OCI-LY7 (cell line): ENCODE results near the gene LEUTX. TPM values are rescaled to one million over a fixed set of nuclear protein-coding genes. Genes with fewer than 3 reads are reported as not detected.
"Not testable (repeated sequence)": the region's sequence is repeated elsewhere in the genome, so short reads cannot be mapped to it uniquely, and the experiment has no call there.

Experiments
- BruUV-seq: library from RNA; stranded (reverse); fragments of 400-500 nt; replicated peaks from 2 replicates; lab custom pipeline; 2021; lab: Mats Ljungman, UMichigan
- CTCF ChIA-PET: fragments of 300-600 bp; sonication (Branson Sonifier 250); formaldehyde crosslinking; loops from one replicate; lab custom pipeline; 2022; ENCODE audit warnings: antibody characterized with exemption; ENCODE audit not compliant: unreplicated experiment; lab: Charles Lee
- POLR2A ChIA-PET: fragments of 300-600 bp; sonication (Branson Sonifier 250); formaldehyde crosslinking; loops from one replicate; lab custom pipeline; 2022; ENCODE audit warnings: antibody characterized with exemption; lab: Charles Lee
- DNase-seq: peaks from one replicate; pipeline ENCODE4 v3.0.0-alpha.2; 2015; ENCODE audit warnings: low spot score
- H2AFZ ChIP-seq: fragments of 200-600 bp; sonication (generic), shearing (Covaris generic); 2 replicates; pipeline ENCODE4 v1.6.1; 2014; ENCODE audit warnings: mild to moderate bottlenecking, antibody characterized with exemption, low read length, moderate library complexity
- H3K27ac ChIP-seq: fragments of 200-600 bp; sonication (generic); 2 replicates; pipeline ENCODE4 v1.5.1; 2014; ENCODE audit warnings: mixed run types, low read depth, mild to moderate bottlenecking, moderate library complexity, low read length, inconsistent platforms; ENCODE audit not compliant: poor library complexity, severe bottlenecking
- H3K36me3 ChIP-seq: fragments of 200-600 bp; sonication (generic); 2 replicates; pipeline ENCODE4 v1.6.1; 2014; ENCODE audit warnings: mild to moderate bottlenecking, antibody characterized with exemption, low read length, moderate library complexity, mixed read lengths; ENCODE audit not compliant: insufficient read depth
- H3K4me1 ChIP-seq: fragments of 200-600 bp; sonication (generic); 2 replicates; pipeline ENCODE4 v1.5.1; 2014; ENCODE audit warnings: mild to moderate bottlenecking, low read length; ENCODE audit not compliant: insufficient read depth, poor library complexity, severe bottlenecking
- H3K4me2 ChIP-seq: fragments of 200-600 bp; sonication (generic); 2 replicates; pipeline ENCODE4 v1.6.1; 2014; ENCODE audit warnings: mild to moderate bottlenecking, low read length
- H3K4me3 ChIP-seq: fragments of 200-600 bp; sonication (generic); 2 replicates; pipeline ENCODE4 v1.5.1; 2014; ENCODE audit warnings: mild to moderate bottlenecking, low read depth, low read length; ENCODE audit not compliant: poor library complexity, severe bottlenecking
- H3K79me2 ChIP-seq: fragments of 200-600 bp; sonication (generic); 2 replicates; pipeline ENCODE4 v1.6.1; 2016; ENCODE audit warnings: low read depth, mild to moderate bottlenecking, low read length, moderate library complexity, mixed read lengths; ENCODE audit not compliant: insufficient read depth
- H3K9me2 ChIP-seq: fragments of 200-600 bp; sonication (generic); 2 replicates; pipeline ENCODE4 v1.6.1; 2016; ENCODE audit warnings: mild to moderate bottlenecking, low read length, mixed read lengths; ENCODE audit not compliant: insufficient read depth
- H3K9me3 ChIP-seq: fragments of 200-600 bp; sonication (generic); 2 replicates; pipeline ENCODE4 v1.6.1; 2014; ENCODE audit warnings: mild to moderate bottlenecking, mixed run types, low read length, mixed read lengths
- H4K20me1 ChIP-seq: fragments of 200-600 bp; sonication (generic); 2 replicates; pipeline ENCODE4 v1.6.1; 2014; ENCODE audit warnings: mild to moderate bottlenecking, antibody characterized with exemption, low read length, moderate library complexity, mixed read lengths; ENCODE audit not compliant: insufficient read depth
- EZH2phosphoT487 ChIP-seq: fragments of 200-600 bp; sonication (generic); IDR thresholded peaks from 2 replicates; pipeline ENCODE4 v1.6.1; 2018; ENCODE audit warnings: low read depth, borderline replicate concordance, mild to moderate bottlenecking, mixed run types, antibody characterized with exemption, low read length, moderate library complexity, mixed read lengths
- intact Hi-C: fragments of 100-400 bp; cut with micrococcal nuclease; formaldehyde crosslinking; loops from one replicate; pipeline ENCODE4 v1.10.0; 2022; ENCODE audit not compliant: unreplicated experiment
- total RNA-seq, 2 experiments: library from RNA; depleted of rRNA in 1 of 2; stranded (reverse); fragments of >200 nt in 1 of 2; shearing (Covaris generic) in 1 of 2; gene quantifications; 2 replicates each; pipeline ENCODE4 v1.2.3, GENCODE V29; 2014 to 2022
- TF ChIP-seq, protein P1 (sequence below): fragments of 200-600 bp; sonication (generic); conservative IDR thresholded peaks from 2 replicates; pipeline ENCODE4 v1.5.1; 2014; ENCODE audit warnings: mild to moderate bottlenecking, antibody characterized with exemption, low read length, moderate library complexity, mixed read lengths

Gene LEUTX
- total RNA-seq, 2 experiments from 2014 or later = not detected

- Histone ChIP-seq H3K79me2 (no peaks in the 10 kb centered on the region), H3K9me3 (no peaks in the 10 kb centered on the region), H3K9me2 (no peaks in the 10 kb centered on the region), H3K27ac (no peak overlapping the region), H2AFZ (no peak overlapping the region), H3K36me3 (no peaks in the 10 kb centered on the region), H3K4me3 (no peak overlapping the region), H3K4me1 (peaks cover 13% of the 10 kb centered on the region), H3K4me2 (peak overlapping the region; percentile 43), H4K20me1 (no peaks in the 10 kb centered on the region)
- CTCF ChIA-PET = no interaction called here
- TF ChIP-seq EZH2phosphoT487 = no peak
- no TSS peak for BruUV-seq
- intact Hi-C loops = loop anchor here (10.0 kb wide), 1 partner anchor 205 kb away; no protein-coding TSS in a partner anchor
- no peak for DNase-seq
- POLR2A ChIA-PET = no interaction called here
Observed at GRCh38 chr19:39759457-39760184, 19.0 kb upstream of the LEUTX start.

DNA sequence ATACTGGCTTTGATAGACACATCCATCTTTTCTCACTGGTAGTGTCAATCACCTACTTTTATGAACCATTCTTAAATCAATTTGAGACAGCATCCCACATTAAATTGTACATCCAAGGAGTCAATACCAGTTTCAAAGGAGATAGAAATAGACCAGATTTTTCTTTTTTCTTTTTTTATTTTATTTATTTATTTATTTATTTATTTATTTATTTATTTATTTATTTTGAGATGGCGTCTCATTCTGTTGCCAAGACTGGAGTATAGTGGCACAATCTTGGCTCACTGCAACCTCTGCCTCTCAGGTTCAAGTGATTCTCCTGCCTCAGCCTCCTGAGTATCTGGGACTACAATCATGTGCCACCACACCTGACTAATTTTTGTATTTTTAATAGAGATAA, 16.8 kb upstream of the LEUTX start:
- POLR2A ChIA-PET, DNase-seq, CTCF ChIA-PET, H3K4me3 ChIP-seq, H2AFZ ChIP-seq, H3K36me3 ChIP-seq, H3K4me2 ChIP-seq, H3K27ac ChIP-seq, H3K9me2 ChIP-seq, H3K9me3 ChIP-seq, H3K79me2 ChIP-seq, H4K20me1 ChIP-seq, BruUV-seq: not testable (repeated sequence)
- intact Hi-C loops = loop anchor here (10.0 kb wide), 1 partner anchor 207 kb away; no protein-coding TSS in a partner anchor
- peaks cover 13% of the 10 kb centered on the region for H3K4me1 ChIP-seq

- no peaks in the 10 kb centered on the region for H3K79me2 ChIP-seq
- CTCF ChIA-PET = no interaction called here
- H3K4me1 ChIP-seq = peaks cover 1% of the 10 kb centered on the region
- H3K27ac ChIP-seq = no peak overlapping the region
- no peaks in the 10 kb centered on the region for H3K9me2 ChIP-seq
- no peak overlapping the region for H2AFZ ChIP-seq
- no TSS peak for BruUV-seq
- no peak overlapping the region for H3K4me2 ChIP-seq
- intact Hi-C loops = loop anchor here (2.0 to 10.0 kb wide), 2 partner anchors 79 to 211 kb away; no protein-coding TSS in a partner anchor
- POLR2A ChIA-PET = no interaction called here
- H4K20me1 ChIP-seq = no peaks in the 10 kb centered on the region
- no peak overlapping the region for H3K4me3 ChIP-seq
- H3K9me3 ChIP-seq = no peaks in the 10 kb centered on the region
- H3K36me3 ChIP-seq = no peaks in the 10 kb centered on the region
- TF ChIP-seq EZH2phosphoT487 = no peak
- TF ChIP-seq, protein P1, sequence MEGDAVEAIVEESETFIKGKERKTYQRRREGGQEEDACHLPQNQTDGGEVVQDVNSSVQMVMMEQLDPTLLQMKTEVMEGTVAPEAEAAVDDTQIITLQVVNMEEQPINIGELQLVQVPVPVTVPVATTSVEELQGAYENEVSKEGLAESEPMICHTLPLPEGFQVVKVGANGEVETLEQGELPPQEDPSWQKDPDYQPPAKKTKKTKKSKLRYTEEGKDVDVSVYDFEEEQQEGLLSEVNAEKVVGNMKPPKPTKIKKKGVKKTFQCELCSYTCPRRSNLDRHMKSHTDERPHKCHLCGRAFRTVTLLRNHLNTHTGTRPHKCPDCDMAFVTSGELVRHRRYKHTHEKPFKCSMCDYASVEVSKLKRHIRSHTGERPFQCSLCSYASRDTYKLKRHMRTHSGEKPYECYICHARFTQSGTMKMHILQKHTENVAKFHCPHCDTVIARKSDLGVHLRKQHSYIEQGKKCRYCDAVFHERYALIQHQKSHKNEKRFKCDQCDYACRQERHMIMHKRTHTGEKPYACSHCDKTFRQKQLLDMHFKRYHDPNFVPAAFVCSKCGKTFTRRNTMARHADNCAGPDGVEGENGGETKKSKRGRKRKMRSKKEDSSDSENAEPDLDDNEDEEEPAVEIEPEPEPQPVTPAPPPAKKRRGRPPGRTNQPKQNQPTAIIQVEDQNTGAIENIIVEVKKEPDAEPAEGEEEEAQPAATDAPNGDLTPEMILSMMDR = peak; percentile 98
- peak; percentile 61 for DNase-seq
Observed at GRCh38 chr19:39765091-39766076, 13.3 kb upstream of the LEUTX start.
